ENCODE data around the gene AHCY. TPM values are rescaled to one million over a fixed set of nuclear protein-coding genes. Genes with fewer than 3 reads are reported as not detected.
"Not testable (repeated sequence)": the region's sequence is repeated elsewhere in the genome, so short reads cannot be mapped to it uniquely, and the experiment has no call there.

AHCY gene
- 100 to 1,000 TPM; 183 to 189 TPM for total RNA-seq

DNA sequence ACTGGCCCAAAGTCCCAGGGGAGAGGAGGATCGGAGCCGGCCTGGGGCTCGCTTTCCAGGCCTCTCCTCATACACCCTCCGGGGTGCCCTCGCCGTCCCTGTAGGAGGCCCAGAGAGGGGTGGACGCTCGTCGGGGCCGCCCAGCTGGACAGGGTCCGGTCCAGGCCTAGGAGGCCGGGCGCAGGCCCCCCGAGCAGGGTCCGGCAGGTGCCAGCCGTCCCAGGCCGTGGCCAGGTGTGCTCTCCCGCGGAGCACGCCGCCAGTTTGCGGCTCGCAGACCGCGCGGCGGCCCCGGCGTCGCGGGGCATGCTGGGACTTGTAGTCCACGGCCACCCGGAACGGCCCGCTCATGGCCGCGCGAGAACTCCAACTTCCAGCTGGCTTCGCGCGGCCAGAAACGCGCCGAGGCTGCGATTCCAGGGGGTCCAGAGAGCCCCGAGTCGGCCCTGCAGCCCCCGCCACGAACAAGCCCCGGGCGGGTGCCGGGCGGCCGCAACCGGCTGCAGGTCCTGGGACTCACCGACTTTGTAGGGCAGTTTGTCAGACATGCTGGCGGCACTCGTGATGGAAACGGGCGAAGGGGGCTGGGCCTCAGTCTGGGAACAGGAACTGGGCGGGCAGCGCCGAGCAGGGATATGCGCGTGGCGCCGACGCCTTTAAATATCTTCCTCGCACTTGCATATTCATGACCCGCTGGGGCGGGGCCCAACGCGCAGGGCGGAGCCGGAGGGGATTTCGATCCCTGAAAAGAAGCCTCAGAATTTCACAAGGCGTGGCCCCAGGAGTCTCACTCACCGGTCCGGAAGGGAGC, at the start of gene AHCY:
Gene AHCY (minus strand): TSS at position 633 of the 811 bp plus-strand sequence. CDS start 85 bp downstream, at position 548.
- Mint-ChIP-seq H3K9me3 (ENCODE audit: low read depth) (no peaks in the 10 kb centered on the region), H3K27me3 (no peaks in the 10 kb centered on the region), H3K4me3 (peak within 1 kb of the TSS; percentile 90), H3K36me3 (ENCODE audit: low read depth) (peaks cover 10% of the 10 kb centered on the region), H3K4me1 (peaks cover 18% of the 10 kb centered on the region), H3K27ac (peak within 1 kb of the TSS; percentile 91)
- ATAC-seq (peak; percentile 96), DNase-seq (peak; percentile 97)
- ChIA-PET POLR2A (interaction anchor here (0.5 to 1.9 kb wide), 8 partner anchors 10 to 374 kb away, joined by 3 to 8 read pairs (median 3); partner anchors contain the start of gene ITCH), CTCF (interaction anchor here (1.0 to 3.8 kb wide), 5 partner anchors 10 to 220 kb away, joined by 3 to 33 read pairs (median 4); no protein-coding TSS in a partner anchor)
- intact Hi-C loops (cut with DNase I, micrococcal nuclease), result loop anchor here (1.0 to 10.0 kb wide), 17 partner anchors 60 to 1472 kb away; partner anchors contain the start of genes ITCH (in 2 of the 2), PIGU (in 2 of the 2), ACSS2 (in 1 of the 2) and CHMP4B (in 1 of the 2)

DNA sequence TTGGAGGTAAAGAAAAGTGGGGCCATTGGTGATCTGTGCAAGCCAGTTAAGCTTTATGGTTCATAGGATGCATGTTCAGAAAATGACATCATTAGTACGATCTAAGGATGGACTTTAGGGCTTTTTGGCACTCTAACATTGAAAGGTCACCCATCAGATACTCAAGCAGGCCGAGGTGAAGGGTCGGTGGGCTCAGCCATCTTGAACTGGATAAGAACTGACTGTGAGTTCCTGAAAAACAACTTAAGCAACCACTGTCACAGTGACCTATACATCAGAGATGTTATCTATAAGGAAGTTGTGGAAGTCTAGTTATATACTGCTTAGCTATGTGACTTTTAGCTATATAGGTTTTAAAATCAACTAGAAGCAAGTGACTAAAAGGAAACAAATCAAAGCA, 46.9 kb upstream of the AHCY start:
- Mint-ChIP-seq H3K9me3 (ENCODE audit: low read depth) (no peaks in the 10 kb centered on the region), H3K27me3 (no peaks in the 10 kb centered on the region), H3K27ac (no peak overlapping the region), H3K4me1 (peaks cover 2% of the 10 kb centered on the region), H3K36me3 (ENCODE audit: low read depth) (no peaks in the 10 kb centered on the region), H3K4me3 (no peak overlapping the region)
- DNase-seq (no peak), ATAC-seq (no peak)
- intact Hi-C loops (cut with DNase I, micrococcal nuclease), result no loop called here
- ChIA-PET POLR2A (no interaction called here), CTCF (no interaction called here)

DNA sequence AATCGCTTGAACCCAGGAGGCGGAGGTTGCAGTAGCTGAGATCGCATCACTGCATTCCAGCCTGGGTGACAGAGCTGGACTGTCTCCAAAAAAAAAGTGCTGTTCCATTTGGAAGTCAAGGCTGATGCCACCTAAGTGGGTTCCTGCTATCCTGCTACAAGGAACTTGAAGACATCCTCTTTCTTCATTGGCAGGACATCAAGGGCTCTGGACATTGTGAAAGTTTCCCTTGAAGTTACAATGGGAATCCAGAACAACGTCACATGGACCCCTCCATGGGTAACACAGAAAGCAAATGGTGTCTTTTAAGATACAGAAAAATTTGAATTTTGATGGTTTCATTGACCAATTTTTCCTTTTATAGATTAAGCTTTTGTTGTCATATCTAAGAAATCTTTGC, 44.4 kb upstream of the AHCY start:
- no peaks in the 10 kb centered on the region for H3K27me3 Mint-ChIP-seq
- POLR2A ChIA-PET, result interaction anchor here (0.6 kb wide), 1 partner anchor 158 kb away, joined by 4 read pairs; no protein-coding TSS in a partner anchor
- no peak for ATAC-seq

GRCh38 chr20:34346533-34346865, 43.3 kb upstream of the AHCY start:
- ATAC-seq; H3K4me1 Mint-ChIP-seq; intact Hi-C loops (cut with DNase I, micrococcal nuclease); H3K4me3 Mint-ChIP-seq; H3K36me3 Mint-ChIP-seq (ENCODE audit: low read depth); DNase-seq; H3K27me3 Mint-ChIP-seq; POLR2A ChIA-PET; H3K27ac Mint-ChIP-seq; H3K9me3 Mint-ChIP-seq (ENCODE audit: low read depth): not testable (repeated sequence)
- CTCF ChIA-PET, result interaction anchor here (1.0 to 3.1 kb wide), 2 partner anchors 16 to 34 kb away, joined by 3 to 9 read pairs; partner anchors contain the start of gene ITCH

More for the DNA sequence above, 44.4 kb upstream of the AHCY start:
- Mint-ChIP-seq H3K4me1 (peaks cover 2% of the 10 kb centered on the region), H3K27ac (no peak overlapping the region), H3K36me3 (ENCODE audit: low read depth) (no peaks in the 10 kb centered on the region), H3K9me3 (ENCODE audit: low read depth) (no peaks in the 10 kb centered on the region), H3K4me3 (no peak overlapping the region)
- DNase-seq, result no peak
- CTCF ChIA-PET, result interaction anchor here (0.6 to 3.1 kb wide), 2 partner anchors 35 to 716 kb away, joined by 3 to 9 read pairs; no protein-coding TSS in a partner anchor
- intact Hi-C loops (cut with DNase I, micrococcal nuclease), result no loop called here

- POLR2A ChIA-PET; intact Hi-C loops (cut with DNase I, micrococcal nuclease); H3K9me3 Mint-ChIP-seq (ENCODE audit: low read depth); H3K27ac Mint-ChIP-seq; H3K4me3 Mint-ChIP-seq; H3K4me1 Mint-ChIP-seq; H3K36me3 Mint-ChIP-seq (ENCODE audit: low read depth); ATAC-seq; H3K27me3 Mint-ChIP-seq; DNase-seq: not testable (repeated sequence)
- CTCF ChIA-PET, result interaction anchor here (0.6 to 3.1 kb wide), 4 partner anchors 17 to 155 kb away, joined by 3 to 9 read pairs (median 3); partner anchors contain the start of gene ITCH
These were observed 42.8 kb upstream of the AHCY start for GRCh38 chr20:34345839-34346532.

- Mint-ChIP-seq H3K27ac (no peak overlapping the region), H3K4me3 (no peak overlapping the region), H3K36me3 (ENCODE audit: low read depth) (no peaks in the 10 kb centered on the region), H3K4me1 (peaks cover 2% of the 10 kb centered on the region), H3K9me3 (ENCODE audit: low read depth) (no peaks in the 10 kb centered on the region), H3K27me3 (no peaks in the 10 kb centered on the region)
- intact Hi-C loops (cut with DNase I, micrococcal nuclease), result no loop called here
- ChIA-PET CTCF (interaction anchor here (0.8 to 1.4 kb wide), 2 partner anchors 33 to 154 kb away, joined by 3 read pairs; no protein-coding TSS in a partner anchor), POLR2A (no interaction called here)
- DNase-seq (no peak), ATAC-seq (no peak)
These were observed 42.2 kb upstream of the AHCY start for GRCh38 chr20:34345402-34345736.

- no peaks in the 10 kb centered on the region for H3K4me1 Mint-ChIP-seq
- ATAC-seq (no peak), DNase-seq (no peak)
- intact Hi-C loops (cut with DNase I, micrococcal nuclease), result no loop called here
- H3K9me3 Mint-ChIP-seq (ENCODE audit: low read depth), result no peaks in the 10 kb centered on the region
- no peaks in the 10 kb centered on the region for H3K27me3 Mint-ChIP-seq
- ChIA-PET POLR2A (no interaction called here), CTCF (interaction anchor here (0.6 to 1.4 kb wide), 2 partner anchors 32 to 53 kb away, joined by 3 read pairs; no protein-coding TSS in a partner anchor)
- H3K36me3 Mint-ChIP-seq (ENCODE audit: low read depth), result no peaks in the 10 kb centered on the region
- H3K27ac Mint-ChIP-seq, result no peak overlapping the region
- no peak overlapping the region for H3K4me3 Mint-ChIP-seq
These were observed 41.1 kb upstream of the AHCY start for GRCh38 chr20:34344238-34344637.

DNA sequence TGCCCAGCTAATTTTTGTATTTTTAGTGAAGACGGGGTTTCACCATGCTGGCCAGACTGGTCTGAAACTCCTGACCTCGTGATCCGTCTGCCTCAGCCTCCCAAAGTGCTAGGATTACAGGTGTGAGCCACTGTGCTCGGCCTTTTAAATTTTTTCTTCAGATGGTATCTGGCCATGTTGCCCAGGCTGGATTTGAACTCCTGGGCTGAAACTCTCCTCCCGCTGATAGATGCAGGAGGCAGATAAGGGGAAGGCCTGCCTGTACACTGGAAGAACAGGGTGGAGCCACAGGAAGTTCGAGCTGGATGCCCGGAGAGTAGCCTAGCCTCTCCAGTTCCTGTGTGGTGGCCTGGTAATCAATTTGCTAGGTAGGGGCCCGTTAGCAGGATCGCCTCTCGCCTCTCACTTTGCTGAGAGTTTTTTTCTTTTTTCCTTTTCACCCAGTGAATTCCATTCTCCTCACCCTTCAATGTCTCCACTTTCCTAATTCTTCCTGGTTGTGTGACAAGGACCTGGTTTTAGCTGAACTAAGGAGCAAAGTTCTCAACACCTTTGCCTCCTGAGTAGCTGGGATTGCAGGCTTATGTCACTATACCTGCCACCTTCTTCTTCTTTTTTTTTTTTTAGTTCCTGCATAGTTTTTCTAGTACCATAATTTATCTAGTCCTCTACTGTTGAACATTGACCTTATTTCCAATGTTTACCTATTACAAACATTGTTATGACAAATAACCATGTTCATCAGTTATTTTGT, 40.5 kb upstream of the AHCY start:
- H3K27me3 Mint-ChIP-seq, result no peaks in the 10 kb centered on the region
- ChIA-PET POLR2A (no interaction called here), CTCF (interaction anchor here (0.6 kb wide), 1 partner anchor 54 kb away, joined by 3 read pairs; no protein-coding TSS in a partner anchor)
- no peaks in the 10 kb centered on the region for H3K36me3 Mint-ChIP-seq (ENCODE audit: low read depth)
- ATAC-seq, result no peak
- H3K27ac Mint-ChIP-seq, result no peak overlapping the region
- H3K9me3 Mint-ChIP-seq (ENCODE audit: low read depth), result no peaks in the 10 kb centered on the region
- no peak for DNase-seq
- no peaks in the 10 kb centered on the region for H3K4me1 Mint-ChIP-seq
- intact Hi-C loops (cut with DNase I, micrococcal nuclease), result no loop called here
- H3K4me3 Mint-ChIP-seq, result no peak overlapping the region

- CTCF ChIA-PET, result interaction anchor here (0.6 kb wide), 1 partner anchor 29 kb away, joined by 3 read pairs; no protein-coding TSS in a partner anchor
- not testable (repeated sequence) for ATAC-seq
These were observed 38.0 kb upstream of the AHCY start for GRCh38 chr20:34341199-34341598.

DNA sequence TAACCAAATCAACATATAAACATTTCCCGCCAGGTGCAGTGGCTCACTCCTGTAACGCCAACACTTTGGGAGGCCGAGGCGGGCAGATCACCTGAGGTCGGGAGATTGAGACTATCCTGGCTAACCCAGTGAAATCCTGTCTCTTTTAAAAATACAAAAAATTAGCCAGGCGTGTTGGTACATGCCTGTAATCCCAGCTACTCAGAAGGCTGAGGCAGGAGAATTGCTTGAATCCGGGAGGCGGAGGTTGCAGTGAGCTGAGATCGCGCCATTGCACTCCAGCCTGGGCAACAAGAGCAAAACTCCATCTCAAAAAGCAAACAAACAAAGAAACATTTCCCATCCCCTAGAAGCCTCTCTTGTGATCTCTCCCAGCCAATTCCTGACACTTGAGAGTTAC, 37.6 kb upstream of the AHCY start:
- CTCF ChIA-PET; H3K36me3 Mint-ChIP-seq (ENCODE audit: low read depth); ATAC-seq; H3K27ac Mint-ChIP-seq; H3K4me1 Mint-ChIP-seq; DNase-seq; H3K4me3 Mint-ChIP-seq; H3K27me3 Mint-ChIP-seq; intact Hi-C loops (cut with DNase I, micrococcal nuclease); H3K9me3 Mint-ChIP-seq (ENCODE audit: low read depth): not testable (repeated sequence)
- POLR2A ChIA-PET, result interaction anchor here (0.6 kb wide), 1 partner anchor 65 kb away, joined by 4 read pairs; no protein-coding TSS in a partner anchor

More at GRCh38 chr20:34341199-34341598, 38.0 kb upstream of the AHCY start:
- H3K36me3 Mint-ChIP-seq (ENCODE audit: low read depth); H3K4me1 Mint-ChIP-seq; H3K27me3 Mint-ChIP-seq; DNase-seq; H3K27ac Mint-ChIP-seq; H3K4me3 Mint-ChIP-seq; intact Hi-C loops (cut with DNase I, micrococcal nuclease); H3K9me3 Mint-ChIP-seq (ENCODE audit: low read depth): not testable (repeated sequence)
- POLR2A ChIA-PET, result interaction anchor here (0.6 kb wide), 1 partner anchor 64 kb away, joined by 4 read pairs; no protein-coding TSS in a partner anchor

All from activated CD4-positive, alpha-beta T cell treated with anti-CD3 and anti-CD28 coated beads for 36 hours (primary cell).